Mesodermal cell (in vitro differentiated cells): ENCODE data around the gene POLR3A.
A peak's percentile ranks its signal among the peaks of the same experiment; 100 is the strongest.

Experiments used
- H3K27ac ChIP-seq: 2 replicates; pipeline ENCODE4 v1.7.0; 2013; ENCODE audit warnings: mild to moderate bottlenecking, low read depth, low read length, moderate library complexity; ENCODE audit not compliant: severe bottlenecking
- H3K36me3 ChIP-seq: 2 replicates; pipeline ENCODE4 v1.7.1; 2013; ENCODE audit warnings: mild to moderate bottlenecking, low read length, moderate library complexity; ENCODE audit not compliant: control insufficient read depth, insufficient read depth
- H3K4me1 ChIP-seq: one replicate; pipeline ENCODE4 v1.7.1; 2013; ENCODE audit warnings: mild to moderate bottlenecking, low read length; ENCODE audit not compliant: insufficient read depth, control insufficient read depth, poor library complexity, severe bottlenecking
- H3K4me3 ChIP-seq: 2 replicates; pipeline ENCODE4 v1.7.0; 2013; ENCODE audit warnings: low read length, control low read depth, mild to moderate bottlenecking; ENCODE audit not compliant: insufficient read depth, poor library complexity, severe bottlenecking; ENCODE audit errors: extremely low read depth
- H3K9me3 ChIP-seq: 2 replicates; pipeline ENCODE4 v1.7.1; 2013; ENCODE audit warnings: mild to moderate bottlenecking, low read length, moderate library complexity; ENCODE audit not compliant: control insufficient read depth
- WGBS, 2 experiments: methylation state at CpG; one replicate each; pipeline ENCODE4 v1.1.5; 2013; ENCODE audit warnings: missing lambda C conversion rate in 2 of 2; ENCODE audit not compliant: insufficient coverage in 2 of 2; 5-methylcytosine and 5-hydroxymethylcytosine counted together

Gene POLR3A

DNA sequence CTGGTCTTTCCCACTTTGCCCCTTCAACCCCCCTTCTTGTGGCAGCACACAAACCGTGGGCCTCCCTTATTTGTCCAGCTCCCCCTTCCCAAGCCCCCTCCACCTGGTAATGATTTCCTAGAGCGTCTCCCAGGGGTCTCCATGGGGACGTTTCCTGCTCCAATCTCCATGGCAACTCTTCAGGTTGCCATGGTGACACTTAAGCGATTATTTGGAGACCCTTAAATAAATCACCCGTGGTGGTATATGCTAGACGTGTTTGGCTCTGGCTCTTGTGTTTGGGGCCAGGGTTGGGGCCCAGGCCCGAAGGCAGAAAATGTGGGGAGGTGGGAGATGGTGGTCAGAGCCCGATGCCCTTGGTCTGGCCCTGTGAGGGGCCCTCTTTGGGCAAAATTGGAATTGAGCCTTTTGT is 61.7 kb downstream of the POLR3A start:
- Histone ChIP-seq H3K27ac (peak overlapping the region; percentile 65), H3K4me1 (peaks cover 31% of the 10 kb centered on the region), H3K4me3 (no peak overlapping the region), H3K9me3 (peaks cover 15% of the 10 kb centered on the region), H3K36me3 (no peaks in the 10 kb centered on the region)
- WGBS, 2 experiments: 69 to 73% methylated on average over 5 to 8 of the region's 8 CpGs

DNA sequence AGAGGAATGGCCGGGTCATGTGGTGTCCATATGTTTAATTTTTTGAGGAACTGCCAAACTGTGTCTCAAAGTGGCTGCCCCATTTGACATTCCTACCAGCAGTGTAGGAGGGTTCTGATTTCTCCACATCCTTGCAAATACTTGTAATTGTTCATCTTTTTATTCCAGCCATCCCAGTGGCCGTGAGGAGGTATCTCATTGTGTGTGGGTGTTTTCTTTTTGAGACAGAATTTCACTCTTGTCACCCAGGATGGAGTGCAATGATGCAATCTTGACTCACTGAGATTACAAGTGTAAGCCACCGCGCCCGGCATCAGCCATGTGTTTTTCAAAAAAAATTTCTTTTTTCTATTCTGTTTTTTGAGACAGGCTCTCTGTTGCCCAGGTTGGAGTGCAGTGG is 64.0 kb downstream of the POLR3A start:
- Histone ChIP-seq H3K4me1 (peaks cover 11% of the 10 kb centered on the region), H3K4me3 (no peak overlapping the region), H3K27ac (no peak overlapping the region), H3K9me3 (peaks cover 15% of the 10 kb centered on the region), H3K36me3 (no peaks in the 10 kb centered on the region)
- 67 to 89% methylated on average over 1 to 3 of the region's 5 CpGs for WGBS, 2 experiments

DNA sequence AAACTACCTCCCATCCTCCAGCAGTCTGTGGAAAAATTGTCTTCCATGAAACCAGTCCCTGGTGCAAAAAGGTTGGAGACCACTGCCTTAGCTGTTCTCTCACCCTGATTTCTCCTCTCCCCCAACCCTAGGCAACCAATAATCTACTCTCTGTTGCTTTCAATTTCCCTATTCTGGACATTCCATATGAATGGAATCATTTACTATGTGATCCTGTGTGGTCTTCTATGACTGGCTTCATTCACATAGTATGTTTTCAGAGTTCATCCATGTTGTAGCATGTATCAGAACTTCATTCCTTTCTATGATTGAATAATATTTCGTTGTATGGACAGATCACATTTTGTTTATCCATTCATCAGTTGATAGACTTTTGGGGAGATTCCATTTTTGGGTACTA is 64.5 kb downstream of the POLR3A start:
- H3K36me3 ChIP-seq: no peaks in the 10 kb centered on the region
- no CpG with 5 or more reads among the region's 1 CpG for WGBS, 2 experiments
- H3K4me3 ChIP-seq: no peak overlapping the region
- H3K9me3 ChIP-seq: peaks cover 15% of the 10 kb centered on the region
- peaks cover 7% of the 10 kb centered on the region for H3K4me1 ChIP-seq
- no peak overlapping the region for H3K27ac ChIP-seq

DNA sequence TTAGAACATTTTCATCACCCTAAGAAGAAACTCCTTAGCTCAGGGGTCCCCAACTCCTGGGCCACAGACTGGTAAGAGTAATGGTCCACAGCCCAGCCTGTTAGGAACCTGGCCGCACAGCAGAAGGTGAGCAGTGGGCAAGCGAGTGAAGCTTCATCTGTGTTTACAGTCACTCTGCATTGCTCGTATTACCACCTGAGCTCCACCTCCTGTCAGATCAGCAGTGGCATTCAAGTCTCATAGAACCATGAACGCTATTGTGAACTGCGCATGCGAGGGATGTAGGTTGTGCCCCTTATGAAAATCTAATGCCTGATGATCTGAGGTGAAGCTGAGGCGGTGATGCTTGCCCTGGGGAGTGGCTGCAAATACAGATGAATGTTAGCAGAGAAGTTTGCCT is 65.4 kb downstream of the POLR3A start:
- Histone ChIP-seq H3K9me3 (peaks cover 15% of the 10 kb centered on the region), H3K36me3 (no peaks in the 10 kb centered on the region), H3K4me3 (no peak overlapping the region), H3K27ac (no peak overlapping the region), H3K4me1 (peaks cover 1% of the 10 kb centered on the region)
- 98% methylated on average over 5 to 7 of the region's 7 CpGs for WGBS, 2 experiments

DNA sequence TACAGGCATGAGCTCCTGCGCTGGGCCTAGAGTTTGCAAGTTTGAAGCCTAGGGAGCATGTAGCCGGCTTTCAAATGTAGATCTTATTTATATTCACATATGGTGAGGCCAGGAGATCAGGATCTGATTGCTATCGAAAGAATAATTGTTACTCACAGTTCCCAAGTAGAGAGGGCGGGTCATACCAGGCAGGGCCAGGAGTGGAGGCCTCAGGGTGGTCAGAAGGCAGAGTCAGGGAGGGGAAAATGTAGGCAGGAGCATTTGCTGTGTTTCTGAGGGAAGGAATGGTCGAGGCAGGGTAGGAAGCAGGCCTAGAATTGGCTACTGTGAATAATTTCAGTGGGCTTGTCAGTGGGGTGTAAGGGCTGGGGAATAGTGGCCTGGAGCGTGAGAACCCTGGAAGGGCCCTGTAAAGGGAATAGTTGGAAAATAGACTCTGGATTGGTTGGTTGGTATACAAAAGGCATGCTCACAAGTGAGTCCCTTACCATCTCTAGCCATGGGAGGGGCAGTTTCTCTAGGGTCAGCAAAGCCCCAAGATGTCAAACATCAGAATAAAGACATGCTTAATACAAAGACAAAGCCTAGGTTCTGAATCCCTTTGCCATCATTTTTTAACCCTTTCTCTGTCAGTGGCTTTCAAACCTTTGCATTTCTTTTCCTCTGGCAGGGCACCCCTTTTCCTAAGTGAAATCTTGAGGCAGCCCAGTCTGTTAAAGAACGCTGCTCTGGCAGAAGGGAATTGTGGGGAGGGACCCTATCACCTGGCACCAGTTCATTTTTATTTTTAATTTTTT is 66.8 kb downstream of the POLR3A start:
- H3K27ac ChIP-seq: no peak overlapping the region
- WGBS, 2 experiments: 83 to 84% methylated on average over 4 to 5 of the region's 7 CpGs
- no peak overlapping the region for H3K4me3 ChIP-seq
- peaks cover 12% of the 10 kb centered on the region for H3K9me3 ChIP-seq
- H3K36me3 ChIP-seq: no peaks in the 10 kb centered on the region
- H3K4me1 ChIP-seq: no peaks in the 10 kb centered on the region

DNA sequence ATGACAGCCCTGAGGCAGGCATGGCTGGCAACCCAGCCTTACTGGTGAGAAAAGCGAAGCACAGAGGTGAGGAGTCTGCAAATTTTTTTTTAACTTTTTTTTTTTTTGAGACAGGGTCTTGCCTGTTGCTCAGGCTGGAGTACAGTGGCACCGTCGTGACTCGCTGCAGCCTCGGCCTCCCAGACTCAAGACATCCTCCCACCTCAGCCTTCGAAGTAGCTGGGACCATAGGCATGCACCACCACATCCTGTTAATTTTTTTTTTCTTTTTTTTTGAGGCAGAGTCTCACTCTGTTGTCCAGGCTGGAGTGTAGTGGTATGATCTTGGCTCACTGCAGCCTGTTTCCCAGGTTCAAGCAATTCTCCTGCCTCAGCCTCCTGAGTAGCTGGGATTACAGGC is 67.6 kb downstream of the POLR3A start:
- WGBS, 2 experiments: 100% methylated on average over 4 to 5 of the region's 6 CpGs
- Histone ChIP-seq H3K4me3 (no peak overlapping the region), H3K9me3 (peaks cover 12% of the 10 kb centered on the region), H3K27ac (no peak overlapping the region), H3K36me3 (no peaks in the 10 kb centered on the region), H3K4me1 (no peaks in the 10 kb centered on the region)

DNA sequence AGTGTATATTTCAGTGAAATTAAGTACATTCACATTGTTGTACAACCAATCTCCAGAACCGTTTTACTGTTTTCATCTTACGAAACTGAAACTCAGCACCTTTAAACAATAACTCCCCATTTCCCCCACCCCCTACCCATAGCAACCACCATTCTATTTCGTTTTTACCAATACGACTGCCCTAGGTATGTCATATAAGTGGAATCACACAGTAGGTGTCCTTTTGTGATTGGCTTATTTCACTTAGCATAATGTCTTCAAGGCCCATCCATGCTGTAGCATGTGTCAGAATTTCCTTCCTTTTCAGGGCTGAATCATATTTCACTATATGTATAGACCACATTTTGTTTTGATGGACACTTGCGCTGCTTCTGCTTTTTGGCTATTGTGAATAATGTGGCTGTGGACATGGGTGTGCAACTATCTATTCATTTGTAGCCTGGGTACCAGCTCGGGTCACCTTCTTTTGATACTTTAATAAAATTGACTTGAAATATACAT is 68.4 kb downstream of the POLR3A start:
- Histone ChIP-seq H3K36me3 (no peaks in the 10 kb centered on the region), H3K4me3 (no peak overlapping the region), H3K4me1 (no peaks in the 10 kb centered on the region), H3K27ac (no peak overlapping the region), H3K9me3 (peaks cover 12% of the 10 kb centered on the region)
- WGBS, 2 experiments: 93% methylated on average over 2 to 3 of the region's 6 CpGs

DNA sequence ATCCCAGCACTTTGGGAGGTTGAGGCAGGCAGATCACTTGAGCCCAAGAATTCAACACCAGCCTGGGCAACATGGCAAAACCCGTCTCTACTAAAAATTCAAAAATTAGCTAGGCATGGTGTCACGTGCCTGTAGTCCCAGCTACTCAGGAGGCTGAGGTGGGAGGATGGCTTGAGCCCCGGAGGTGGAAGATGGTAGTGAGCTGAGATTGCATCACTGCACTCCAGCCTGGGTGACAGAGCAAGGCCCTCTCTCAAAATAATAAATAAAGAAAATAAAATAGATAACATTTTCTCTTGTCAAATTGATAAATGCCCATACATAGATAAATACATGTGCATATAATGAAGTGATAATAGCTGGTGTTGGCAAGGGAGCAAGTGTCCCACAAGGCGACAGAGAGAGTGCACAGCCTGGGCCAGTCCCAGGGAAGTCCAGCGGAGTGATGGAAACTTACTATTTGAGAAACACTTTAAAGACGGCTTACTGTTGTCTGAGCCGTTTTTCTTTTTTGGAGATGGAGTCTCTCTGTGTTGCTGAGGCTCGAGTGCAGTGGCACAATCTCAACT is 69.3 kb downstream of the POLR3A start:
- H3K9me3 ChIP-seq: peaks cover 12% of the 10 kb centered on the region
- no peaks in the 10 kb centered on the region for H3K4me1 ChIP-seq
- H3K27ac ChIP-seq: no peak overlapping the region
- 89% methylated on average over 7 to 8 of the region's 8 CpGs for WGBS, 2 experiments
- no peaks in the 10 kb centered on the region for H3K36me3 ChIP-seq
- no peak overlapping the region for H3K4me3 ChIP-seq

DNA sequence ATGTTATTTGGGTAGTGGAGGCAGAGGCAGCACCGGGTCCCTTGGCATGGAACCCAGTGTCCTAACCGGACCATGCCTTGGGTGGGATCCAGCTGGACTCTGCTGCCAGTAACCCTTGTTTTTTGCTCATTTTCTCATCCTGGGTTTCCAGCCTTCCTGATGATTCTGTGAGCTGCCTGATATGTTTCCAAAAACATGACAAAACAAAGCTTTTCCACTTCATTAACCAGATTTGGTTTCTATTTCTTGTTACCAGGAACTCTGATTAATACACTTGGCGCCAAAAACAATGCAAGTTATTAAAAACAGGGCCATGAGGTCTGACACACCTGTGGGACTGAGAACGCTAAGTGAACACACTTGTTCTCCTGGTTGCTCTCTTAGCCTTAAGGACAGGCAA is 69.9 kb downstream of the POLR3A start:
- 100% methylated on average over 4 of the region's 4 CpGs for WGBS, 2 experiments

DNA sequence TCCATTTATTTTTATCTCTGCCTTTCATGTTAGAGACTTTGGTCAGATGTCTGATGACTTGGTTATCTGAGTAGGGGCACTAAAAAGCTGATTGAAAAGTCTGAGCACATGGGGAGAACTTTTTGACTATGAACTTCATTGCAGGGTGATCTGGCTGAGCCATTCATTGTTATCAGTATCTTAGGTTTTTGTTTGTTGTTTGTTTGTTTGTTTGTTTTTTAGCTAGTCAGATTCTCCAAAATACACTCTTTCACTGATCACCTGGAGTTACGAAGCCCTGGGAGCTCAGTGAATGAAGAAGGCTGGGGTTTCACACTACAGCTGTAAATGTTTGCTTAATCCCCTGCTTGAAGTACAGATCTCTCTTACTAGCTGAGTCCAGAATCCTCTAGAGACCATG is 74.2 kb downstream of the POLR3A start:
- no peak overlapping the region for H3K27ac ChIP-seq
- H3K36me3 ChIP-seq: no peaks in the 10 kb centered on the region
- H3K9me3 ChIP-seq: peaks cover 19% of the 10 kb centered on the region
- 100% methylated on average over 1 of the region's 1 CpG; no CpG with 5 or more reads in 1 of the 2 experiments for whole genome bisulfite sequencing, 2 experiments
- no peaks in the 10 kb centered on the region for H3K4me1 ChIP-seq
- H3K4me3 ChIP-seq: no peak overlapping the region

More for the DNA sequence above, 69.9 kb downstream of the POLR3A start:
- Histone ChIP-seq H3K4me3 (no peak overlapping the region), H3K9me3 (peaks cover 8% of the 10 kb centered on the region), H3K4me1 (no peaks in the 10 kb centered on the region), H3K36me3 (no peaks in the 10 kb centered on the region), H3K27ac (no peak overlapping the region)

DNA sequence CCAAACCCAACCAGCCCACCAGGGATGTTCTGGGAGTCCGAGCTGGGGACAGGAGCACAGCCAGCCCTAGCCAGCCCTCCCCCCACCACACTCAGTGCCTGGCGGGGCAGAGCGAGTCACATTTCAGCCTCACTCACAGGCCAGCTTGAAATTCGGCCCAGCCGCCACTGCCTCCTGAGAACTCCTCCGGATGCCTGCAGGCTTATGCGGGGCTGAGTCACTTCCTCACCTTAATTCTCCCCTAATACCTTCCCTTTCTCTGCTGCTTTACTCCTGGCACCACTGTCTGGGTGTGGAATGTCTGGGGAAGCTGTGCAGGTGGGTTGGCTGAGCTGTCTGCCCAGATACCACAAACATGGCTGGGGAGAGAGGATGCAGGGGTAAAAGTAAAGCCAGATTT is 80.1 kb downstream of the POLR3A start:
- 0 to 4% methylated on average over 3 to 6 of the region's 7 CpGs for WGBS, 2 experiments
- Histone ChIP-seq H3K27ac (peak overlapping the region; percentile 77), H3K36me3 (no peaks in the 10 kb centered on the region), H3K4me3 (no peak overlapping the region), H3K9me3 (peaks cover 19% of the 10 kb centered on the region), H3K4me1 (peaks cover 14% of the 10 kb centered on the region)
